Endothelial cell of umbilical vein (primary cell): ENCODE data around the gene SP2. TPM values are rescaled to one million over a fixed set of nuclear protein-coding genes. Genes with fewer than 3 reads are reported as not detected.

ENCODE experiments used
- BruUV-seq: library from RNA; stranded (reverse); fragments of 400-500 nt; replicated peaks from 2 replicates; lab custom pipeline; 2021; lab: Mats Ljungman, UMichigan
- CTCF ChIA-PET: fragments of 300-600, 350-600 bp; sonication (Branson Sonifier 250); formaldehyde crosslinking; loops from one replicate; lab custom pipeline; 2021; ENCODE audit warnings: antibody characterized with exemption, inconsistent platforms; lab: Charles Lee
- POLR2A ChIA-PET: fragments of 300-600, 350-600 bp; sonication (Branson Sonifier 250); formaldehyde crosslinking; loops from one replicate; lab custom pipeline; 2021; ENCODE audit warnings: antibody characterized with exemption, inconsistent platforms; lab: Charles Lee
- DNase-seq: peaks from one replicate; pipeline ENCODE4 v3.0.0-alpha.2; 2011; ENCODE audit warnings: low read depth, low spot score
- FAIRE-seq: peaks from 2 replicates; lab custom pipeline; 2011; peaks lifted over from hg19 to GRCh38; lab: Jason Lieb, UNC
- H2AFZ ChIP-seq: 2 replicates; pipeline ENCODE4 v1.6.0; 2012; ENCODE audit warnings: low read depth, low read length, control low read depth, inconsistent platforms
- H3K27ac ChIP-seq: 2 replicates; pipeline ENCODE4 v1.5.1; 2011; ENCODE audit warnings: low read depth, mild to moderate bottlenecking, control low read depth, low read length, moderate library complexity; ENCODE audit not compliant: insufficient read depth
- H3K27me3 ChIP-seq, 2 experiments: 2 replicates each; pipeline versions ENCODE4 v1.6.0 to v1.6.1; 2011; ENCODE audit warnings: low read length in 2 of 2, mixed read lengths in 1 of 2; ENCODE audit not compliant: control insufficient read depth in 2 of 2, insufficient read depth in 2 of 2
- H3K36me3 ChIP-seq, 2 experiments: 2 replicates in 1 of 2; 3 replicates in 1 of 2; pipeline ENCODE4 v1.5.1; 2011; ENCODE audit warnings: low read length in 2 of 2, mild to moderate bottlenecking in 1 of 2, moderate library complexity in 1 of 2; ENCODE audit not compliant: control insufficient read depth in 2 of 2, insufficient read depth in 2 of 2; ENCODE audit errors: extremely low read depth in 1 of 2
- H3K4me1 ChIP-seq: 3 replicates; pipeline ENCODE4 v1.5.1; 2011; ENCODE audit warnings: mild to moderate bottlenecking, low read length; ENCODE audit not compliant: control insufficient read depth, insufficient read depth; ENCODE audit errors: extremely low read depth
- H3K4me2 ChIP-seq: 2 replicates; pipeline ENCODE4 v1.6.1; 2011; ENCODE audit warnings: low read length, control low read depth, mixed read lengths; ENCODE audit not compliant: insufficient read depth
- H3K4me3 ChIP-seq, 3 experiments: fragments of 200-600 bp in 1 of 3; sonication (generic), shearing (Covaris generic) in 1 of 3; replicated peaks in 1 of 3; 2 replicates each; pipeline ENCODE4 v1.5.1; 2011 to 2016; ENCODE audit warnings: control low read depth in 3 of 3, low read length in 3 of 3, mild to moderate bottlenecking in 2 of 3, inconsistent platforms in 1 of 3, low read depth in 1 of 3, moderate library complexity in 1 of 3; ENCODE audit not compliant: insufficient read depth in 1 of 3
- H3K79me2 ChIP-seq: 2 replicates; pipeline ENCODE4 v1.6.0; 2012; ENCODE audit warnings: low read length, inconsistent platforms; ENCODE audit not compliant: control insufficient read depth, insufficient read depth
- H3K9ac ChIP-seq: replicated peaks from 2 replicates; pipeline ENCODE3; 2011; ENCODE audit warnings: low read length, control low read depth; ENCODE audit not compliant: insufficient read depth; ENCODE audit errors: extremely low read depth
- H3K9me1 ChIP-seq: replicated peaks from 3 replicates; pipeline ENCODE4 v1.6.0; 2011; ENCODE audit warnings: mild to moderate bottlenecking, low read length; ENCODE audit not compliant: control insufficient read depth, insufficient read depth; ENCODE audit errors: extremely low read depth
- H3K9me3 ChIP-seq: replicated peaks from 2 replicates; pipeline ENCODE4 v1.5.1; 2012; ENCODE audit warnings: low read length, inconsistent platforms; ENCODE audit not compliant: control insufficient read depth, insufficient read depth
- H4K20me1 ChIP-seq: replicated peaks from 2 replicates; pipeline ENCODE3; 2011; ENCODE audit warnings: mild to moderate bottlenecking, low read length; ENCODE audit not compliant: control insufficient read depth, insufficient read depth; ENCODE audit errors: extremely low read depth
- CTCF ChIP-seq, 2 donors: IDR thresholded peaks; 1 replicate in 1 of 2; 2 replicates in 1 of 2; pipeline ENCODE4 v1.5.1; 2011; ENCODE audit warnings: low read length in 2 of 2, mild to moderate bottlenecking in 2 of 2, moderate library complexity in 2 of 2, control low read depth in 1 of 2, inconsistent platforms in 1 of 2, low read depth in 1 of 2; ENCODE audit not compliant: insufficient read depth in 1 of 2; ENCODE audit errors: extremely low read depth in 1 of 2
- EZH2 ChIP-seq: IDR thresholded peaks from 2 replicates; pipeline ENCODE4 v1.6.1; 2012; ENCODE audit warnings: borderline replicate concordance, low read depth, mild to moderate bottlenecking, moderate library complexity, low read length, inconsistent platforms; ENCODE audit not compliant: severe bottlenecking
- FOS ChIP-seq: IDR thresholded peaks from 2 replicates; pipeline ENCODE4 v1.6.1; 2011; ENCODE audit warnings: mild to moderate bottlenecking, low read length, moderate library complexity, borderline replicate concordance; ENCODE audit not compliant: insufficient read depth
- GATA2 ChIP-seq: IDR thresholded peaks from 2 replicates; pipeline ENCODE4 v1.7.0; 2011; ENCODE audit warnings: low read depth, mild to moderate bottlenecking, moderate library complexity, mixed read lengths, low read length; ENCODE audit not compliant: insufficient read length, insufficient read depth
- JUN ChIP-seq: IDR thresholded peaks from 2 replicates; pipeline ENCODE4 v1.6.1; 2011; ENCODE audit warnings: borderline replicate concordance, low read depth; ENCODE audit not compliant: insufficient read length, insufficient read depth
- MYC ChIP-seq: IDR thresholded peaks from one replicate; pipeline ENCODE4 v1.6.1; 2011; ENCODE audit warnings: mild to moderate bottlenecking, low read depth, low read length
- POLR2A ChIP-seq: IDR thresholded peaks from 2 replicates; pipeline ENCODE4 v1.6.1; 2012; ENCODE audit warnings: low read depth, mild to moderate bottlenecking, control low read depth, low read length
- POLR2AphosphoS5 ChIP-seq: IDR thresholded peaks from 2 replicates; pipeline ENCODE4 v1.6.1; 2012; ENCODE audit warnings: low read depth, mild to moderate bottlenecking, control low read depth, low read length, moderate library complexity; ENCODE audit not compliant: insufficient read depth
- dilution Hi-C: fragments of 300-500 bp; cut with MboI; formaldehyde crosslinking; loops from one replicate; pipeline ENCODE4 v1.15.0; 2019; ENCODE audit warnings: low sequenced_read_pairs; ENCODE audit not compliant: extremely low pct_ligation_motif_present
- intact Hi-C: fragments of 100-400 bp; cut with micrococcal nuclease; formaldehyde crosslinking; loops from one replicate; pipeline ENCODE4 v1.10.0; 2022
- polyA plus RNA-seq, 4 experiments: library from polyadenylated mRNA; depleted of rRNA in 3 of 4; stranded (reverse) in 3 of 4; unstranded in 1 of 4; fragments of >200 nt; gene quantifications; 2 replicates each; pipeline versions ENCODE4 v1.2.1 to v1.2.3, GENCODE V29; 2011 to 2012; ENCODE audit warnings: missing spikeins in 1 of 4
- total RNA-seq: library from RNA; stranded (reverse); gene quantifications from 2 replicates; pipeline ENCODE4 v1.2.3, GENCODE V29; 2021

SP2 gene
- total and polyA plus RNA-seq, 2 donors (not counting 3 experiments of a cell fraction or from before 2014, with no cell fraction given) = 11.2 to 18.6 TPM

GRCh38 chr17:47955497-47956461, 59.7 kb downstream of the SP2 start:
- Histone ChIP-seq H3K4me1 (no peaks in the 10 kb centered on the region), H3K27ac (no peak overlapping the region), H3K4me3 (no peak overlapping the region), H2AFZ (no peak overlapping the region), H3K9ac (no peak overlapping the region), H3K79me2 (no peaks in the 10 kb centered on the region), H3K9me3 (no peaks in the 10 kb centered on the region), H4K20me1 (no peaks in the 10 kb centered on the region), H3K27me3 (peaks cover 0 to 4% of the 10 kb centered on the region in 2 experiments), H3K36me3 (peaks cover 0 to 2% of the 10 kb centered on the region in 2 experiments), H3K9me1 (no peaks in the 10 kb centered on the region), H3K4me2 (no peak overlapping the region)
- ChIA-PET CTCF (interaction anchor here (0.7 to 8.0 kb wide), 8 partner anchors 8 to 113 kb away, joined by 3 to 73 read pairs (median 6); partner anchors contain the start of gene CDK5RAP3), POLR2A (no interaction called here)
- intact Hi-C loops = no loop called here
- DNase-seq (no peak), FAIRE-seq (no peak)
- dilution Hi-C loops = no loop called here
- TF ChIP-seq POLR2AphosphoS5 = no peak
- no peak for TF ChIP-seq EZH2
- no peak for TF ChIP-seq GATA2
- no peak for TF ChIP-seq JUN
- no peak for TF ChIP-seq POLR2A
- no peak for TF ChIP-seq FOS
- TF ChIP-seq CTCF (IDR thresholded peaks at IDR 0.05; ENCODE audit: extremely low read depth in 1 of 2, insufficient read depth in 1 of 2, low read depth in 1 of 2, low read length in 2 of 2) = no peak
- no peak for TF ChIP-seq MYC
- no TSS peak for BruUV-seq
